ENCODE measurements around the gene CCDC12. TPM values are rescaled to one million over a fixed set of nuclear protein-coding genes. Genes with fewer than 3 reads are reported as not detected.

CCDC12 gene
- total and polyA plus RNA-seq, 4 donors = 34.2 to 129 (median 70.0) TPM

- Histone ChIP-seq H3K9ac (ENCODE audit: insufficient read depth in 1 of 2, low read length in 2 of 2) (no peak overlapping the region), H3K9me3 (ENCODE audit: control insufficient read depth in 4 of 4, insufficient read depth in 3 of 4, low read length in 3 of 4) (no peaks in the 10 kb centered on the region), H3K4me1 (ENCODE audit: control insufficient read depth in 5 of 5, insufficient read depth in 5 of 5, low read length in 5 of 5) (peaks cover 0 to 17% (median 9%) of the 10 kb centered on the region in 5 donors), H3K27me3 (ENCODE audit: control insufficient read depth in 3 of 3, insufficient read depth in 3 of 3, low read length in 2 of 3) (peaks cover 0 to 2% (median 0%) of the 10 kb centered on the region in 3 donors), H3K36me3 (ENCODE audit: control insufficient read depth in 4 of 4, insufficient read depth in 4 of 4, low read length in 4 of 4) (peaks cover 0 to 3% (median 0%) of the 10 kb centered on the region in 4 donors), H3K27ac (ENCODE audit: low read depth in 1 of 2, low read length in 1 of 2) (no peak overlapping the region), H3K4me3 (no peak overlapping the region)
- WGBS, 2 donors = 88 to 89% methylated on average over 11 of the region's 11 CpGs
- ATAC-seq (ENCODE audit: insufficient read depth, low FRiP score) = no peak
- no peak for TF ChIP-seq CTCF (IDR thresholded peaks at IDR 0.05; ENCODE audit: control extremely low read depth, extremely low read depth)
- DNase-seq = no peak
Measured at GRCh38 chr3:46905661-46906451, 70.7 kb downstream of the CCDC12 start.

DNA sequence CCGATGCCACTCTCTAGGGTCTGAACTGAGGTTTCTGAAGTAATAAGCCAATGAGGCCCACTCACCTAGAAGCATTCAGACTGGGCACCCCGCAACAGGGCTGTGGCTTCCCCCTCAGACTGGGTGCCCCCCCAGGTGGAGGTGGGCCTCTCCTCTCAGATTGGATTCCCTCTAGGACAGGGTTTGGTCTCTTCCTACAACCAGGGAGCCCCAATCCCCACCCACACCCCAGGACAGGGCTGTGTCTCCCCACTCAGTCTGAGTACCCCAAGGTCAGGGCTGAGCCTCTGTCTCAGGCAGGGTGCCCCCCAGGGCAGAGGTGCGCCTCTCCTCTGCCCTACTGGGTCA lies 71.4 kb downstream of the CCDC12 start:
- H3K27ac ChIP-seq (ENCODE audit: low read depth in 1 of 2, low read length in 1 of 2) = no peak overlapping the region
- 94 to 95% methylated on average over 3 of the region's 3 CpGs for WGBS, 2 donors
- DNase-seq = no peak

GRCh38 chr3:46904303-46905212 lies 72.0 kb downstream of the CCDC12 start:
- TF ChIP-seq CTCF (IDR thresholded peaks at IDR 0.05; ENCODE audit: control extremely low read depth, extremely low read depth) = no peak
- peaks cover 0 to 2% (median 0%) of the 10 kb centered on the region in 3 donors for H3K27me3 ChIP-seq (ENCODE audit: control insufficient read depth in 3 of 3, insufficient read depth in 3 of 3, low read length in 2 of 3)
- ATAC-seq (ENCODE audit: insufficient read depth, low FRiP score) = no peak
- peaks cover 0 to 21% (median 13%) of the 10 kb centered on the region in 5 donors for H3K4me1 ChIP-seq (ENCODE audit: control insufficient read depth in 5 of 5, insufficient read depth in 5 of 5, low read length in 5 of 5)
- H3K27ac ChIP-seq (ENCODE audit: low read depth in 1 of 2, low read length in 1 of 2) = no peak overlapping the region
- no peak overlapping the region for H3K4me3 ChIP-seq
- H3K9ac ChIP-seq (ENCODE audit: insufficient read depth in 1 of 2, low read length in 2 of 2) = no peak overlapping the region
- no peaks in the 10 kb centered on the region for H3K9me3 ChIP-seq (ENCODE audit: control insufficient read depth in 4 of 4, insufficient read depth in 3 of 4, low read length in 3 of 4)
- H3K36me3 ChIP-seq (ENCODE audit: control insufficient read depth in 4 of 4, insufficient read depth in 4 of 4, low read length in 4 of 4) = peaks cover 0 to 6% (median 0%) of the 10 kb centered on the region in 4 donors
- DNase-seq = no peak
- WGBS, 2 donors = 87 to 95% methylated on average over 18 of the region's 18 CpGs

More for the DNA sequence above, 71.4 kb downstream of the CCDC12 start:
- Histone ChIP-seq H3K27me3 (ENCODE audit: control insufficient read depth in 3 of 3, insufficient read depth in 3 of 3, low read length in 2 of 3) (peaks cover 0 to 2% (median 0%) of the 10 kb centered on the region in 3 donors), H3K4me3 (no peak overlapping the region), H3K9me3 (ENCODE audit: control insufficient read depth in 4 of 4, insufficient read depth in 3 of 4, low read length in 3 of 4) (no peaks in the 10 kb centered on the region), H3K9ac (ENCODE audit: insufficient read depth in 1 of 2, low read length in 2 of 2) (no peak overlapping the region), H3K36me3 (ENCODE audit: control insufficient read depth in 4 of 4, insufficient read depth in 4 of 4, low read length in 4 of 4) (peaks cover 0 to 6% (median 0%) of the 10 kb centered on the region in 4 donors), H3K4me1 (ENCODE audit: control insufficient read depth in 5 of 5, insufficient read depth in 5 of 5, low read length in 5 of 5) (peaks cover 0 to 19% (median 10%) of the 10 kb centered on the region in 5 donors)
- no peak for TF ChIP-seq CTCF (IDR thresholded peaks at IDR 0.05; ENCODE audit: control extremely low read depth, extremely low read depth)
- ATAC-seq (ENCODE audit: insufficient read depth, low FRiP score) = no peak
